Lung (tissue), 12 donors: Measurements from ENCODE around the gene PTPRN2. TPM values are rescaled to one million over a fixed set of nuclear protein-coding genes. Genes with fewer than 3 reads are reported as not detected.

ENCODE experiments used
- ATAC-seq: fragments of 200-7000 bp; cut with Tn5 transposase; one replicate; pipeline ENCODE4 v1.9.1; 2020; ENCODE audit warnings: moderate number of reproducible peaks; ENCODE audit not compliant: insufficient read depth, low FRiP score
- DNase-seq, 3 donors: peaks; one replicate each; pipeline ENCODE4 v3.0.0-alpha.2; 2013 to 2017
- H3K27ac ChIP-seq, 2 donors: one replicate each; pipeline ENCODE4 v1.5.1; 2013; ENCODE audit warnings: mild to moderate bottlenecking in 2 of 2, moderate library complexity in 2 of 2, control low read depth in 1 of 2, inconsistent platforms in 1 of 2, low read depth in 1 of 2, low read length in 1 of 2
- H3K27me3 ChIP-seq, 3 donors: one replicate each; pipeline ENCODE4 v1.5.1; 2013; ENCODE audit warnings: low read length in 2 of 3; ENCODE audit not compliant: control insufficient read depth in 3 of 3, insufficient read depth in 3 of 3
- H3K36me3 ChIP-seq, 4 donors: one replicate each; pipeline ENCODE4 v1.5.1; 2013; ENCODE audit warnings: low read length in 4 of 4, mild to moderate bottlenecking in 1 of 4, moderate library complexity in 1 of 4; ENCODE audit not compliant: control insufficient read depth in 4 of 4, insufficient read depth in 4 of 4
- H3K4me1 ChIP-seq, 5 donors: one replicate each; pipeline ENCODE4 v1.5.1; 2013; ENCODE audit warnings: low read length in 5 of 5, mild to moderate bottlenecking in 2 of 5, moderate library complexity in 1 of 5; ENCODE audit not compliant: control insufficient read depth in 5 of 5, insufficient read depth in 5 of 5
- H3K4me3 ChIP-seq: one replicate; pipeline ENCODE4 v1.5.1; 2013; ENCODE audit warnings: mild to moderate bottlenecking, control low read depth, moderate library complexity
- H3K9ac ChIP-seq, 2 donors: one replicate each; pipeline ENCODE4 v1.5.1; 2013; ENCODE audit warnings: low read length in 2 of 2, control low read depth in 1 of 2; ENCODE audit not compliant: insufficient read depth in 1 of 2
- H3K9me3 ChIP-seq, 4 donors: one replicate each; pipeline ENCODE4 v1.5.1; 2013; ENCODE audit warnings: low read length in 3 of 4, mild to moderate bottlenecking in 1 of 4, moderate library complexity in 1 of 4; ENCODE audit not compliant: control insufficient read depth in 4 of 4, insufficient read depth in 3 of 4
- CTCF ChIP-seq: IDR thresholded peaks from 2 replicates; pipeline ENCODE4 v1.5.1; 2012; ENCODE audit warnings: mild to moderate bottlenecking; ENCODE audit errors: control extremely low read depth, extremely low read depth
- WGBS, 2 donors: extraction: QIAGEN DNeasy Blood & Tissue Kit; methylation state at CpG; one replicate each; pipeline ENCODE4 v1.1.7; 2013; 5-methylcytosine and 5-hydroxymethylcytosine counted together
- polyA plus RNA-seq, 2 donors: library from polyadenylated mRNA; stranded (reverse); fragments of 200-250 nt; gene quantifications; one replicate each; pipeline ENCODE4 v1.2.1, GENCODE V29; 2013
- total RNA-seq, 2 donors: library from RNA; depleted of rRNA in 1 of 2; stranded (reverse); fragments of >200 nt in 1 of 2; gene quantifications; one replicate each; pipeline ENCODE4 v1.2.1, GENCODE V29; 2014 to 2021
- donor health status: control.
- donor health status: control.
- donor health status: Bipolar disorder and iron deficiency.
- donor health status: healthy.
- donor health status: DM: yes; HTN: yes; CAD: no.

PTPRN2 gene
- total and polyA plus RNA-seq, 4 donors: 2.1 to 7.4 (median 4.4) TPM

- Histone ChIP-seq H3K27ac (no peak overlapping the region), H3K9ac (no peak overlapping the region), H3K4me3 (no peak overlapping the region), H3K27me3 (peaks cover 0 to 4% (median 0%) of the 10 kb centered on the region in 3 donors), H3K36me3 (no peaks in the 10 kb centered on the region), H3K4me1 (no peaks in the 10 kb centered on the region), H3K9me3 (peaks cover 0 to 4% (median 0%) of the 10 kb centered on the region in 4 donors)
- no peak for ATAC-seq
- TF ChIP-seq CTCF: no peak
- 87 to 91% methylated on average over 15 of the region's 15 CpGs for WGBS, 2 donors
- DNase-seq: no peak
Measured at GRCh38 chr7:157893535-157894044, 694.0 kb downstream of the PTPRN2 start.

GRCh38 chr7:157892751-157893523 is 694.7 kb downstream of the PTPRN2 start:
- no peak overlapping the region for H3K9ac ChIP-seq
- no peak for ATAC-seq
- H3K27me3 ChIP-seq: no peaks in the 10 kb centered on the region
- no peak overlapping the region for H3K27ac ChIP-seq
- 85 to 86% methylated on average over 13 of the region's 13 CpGs for WGBS, 2 donors
- DNase-seq: no peak
- H3K36me3 ChIP-seq: no peaks in the 10 kb centered on the region
- peaks cover 0 to 4% (median 0%) of the 10 kb centered on the region in 4 donors for H3K9me3 ChIP-seq
- TF ChIP-seq CTCF: no peak
- H3K4me1 ChIP-seq: no peaks in the 10 kb centered on the region
- H3K4me3 ChIP-seq: no peak overlapping the region

GRCh38 chr7:157890921-157891401 is 696.7 kb downstream of the PTPRN2 start:
- no peaks in the 10 kb centered on the region for H3K4me1 ChIP-seq
- H3K9me3 ChIP-seq: peaks cover 0 to 4% (median 0%) of the 10 kb centered on the region in 4 donors
- H3K27ac ChIP-seq: no peak overlapping the region
- H3K4me3 ChIP-seq: no peak overlapping the region
- WGBS, 2 donors: 64 to 65% methylated on average over 9 of the region's 9 CpGs
- no peaks in the 10 kb centered on the region for H3K36me3 ChIP-seq
- no peak overlapping the region for H3K9ac ChIP-seq
- no peaks in the 10 kb centered on the region for H3K27me3 ChIP-seq
- ATAC-seq (no peak), DNase-seq (no peak)
- TF ChIP-seq CTCF: no peak
